IPS-18c (cell line): ENCODE measurements around the gene MAP3K19.
"Not testable (repeated sequence)": the region's sequence is repeated elsewhere in the genome, so short reads cannot be mapped to it uniquely, and the experiment has no call there.

ENCODE experiments used
- H3K4me3 ChIP-seq: 2 replicates; pipeline ENCODE4 v1.7.0; 2013; ENCODE audit warnings: low read depth, mild to moderate bottlenecking, low read length, moderate library complexity; ENCODE audit not compliant: insufficient read depth
- H3K9me3 ChIP-seq: one replicate; pipeline ENCODE4 v1.6.1; 2013; ENCODE audit warnings: mild to moderate bottlenecking, low read length, moderate library complexity; ENCODE audit not compliant: control insufficient read depth, insufficient read depth

MAP3K19 gene

DNA sequence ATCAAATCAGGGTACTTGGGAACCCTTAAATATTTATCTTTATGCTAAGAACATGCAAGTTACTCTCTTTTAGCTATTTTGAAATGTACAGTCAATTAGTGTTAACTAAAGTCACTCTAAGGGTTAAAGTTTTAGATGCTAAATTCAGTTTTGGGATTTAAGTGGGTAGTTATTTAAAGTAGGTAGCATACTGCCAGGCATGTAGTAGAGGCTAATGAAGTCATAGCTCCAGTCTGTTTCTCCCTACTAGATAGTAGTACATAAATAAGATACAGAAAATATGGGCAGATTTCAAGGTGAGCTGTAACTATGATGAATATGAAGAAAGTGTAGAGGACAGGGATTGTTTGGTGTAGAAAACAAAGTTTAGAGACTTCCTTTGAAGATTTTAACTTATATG, 12.3 kb upstream of the MAP3K19 start:
- Histone ChIP-seq H3K4me3 (no peak overlapping the region), H3K9me3 (no peaks in the 10 kb centered on the region)

DNA sequence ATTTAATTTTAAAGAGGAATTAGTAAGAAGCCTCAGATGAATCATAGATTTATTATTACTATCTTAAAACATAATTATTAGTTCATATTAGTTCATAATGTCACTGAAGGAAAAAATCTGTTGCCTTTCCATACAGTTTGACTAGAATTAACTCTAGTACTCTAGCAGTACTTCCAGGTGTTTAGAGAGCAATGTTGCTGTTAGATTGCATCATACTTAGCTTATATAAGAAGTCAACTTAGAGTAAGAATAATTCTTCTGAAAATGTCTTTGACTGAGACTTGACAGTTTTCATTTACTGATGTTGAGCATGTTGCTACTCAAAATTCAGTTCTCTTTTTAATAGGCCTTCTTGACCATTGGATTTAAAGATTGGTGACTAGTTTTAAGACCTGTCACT, 9.5 kb upstream of the MAP3K19 start:
- no peaks in the 10 kb centered on the region for H3K9me3 ChIP-seq
- no peak overlapping the region for H3K4me3 ChIP-seq

DNA sequence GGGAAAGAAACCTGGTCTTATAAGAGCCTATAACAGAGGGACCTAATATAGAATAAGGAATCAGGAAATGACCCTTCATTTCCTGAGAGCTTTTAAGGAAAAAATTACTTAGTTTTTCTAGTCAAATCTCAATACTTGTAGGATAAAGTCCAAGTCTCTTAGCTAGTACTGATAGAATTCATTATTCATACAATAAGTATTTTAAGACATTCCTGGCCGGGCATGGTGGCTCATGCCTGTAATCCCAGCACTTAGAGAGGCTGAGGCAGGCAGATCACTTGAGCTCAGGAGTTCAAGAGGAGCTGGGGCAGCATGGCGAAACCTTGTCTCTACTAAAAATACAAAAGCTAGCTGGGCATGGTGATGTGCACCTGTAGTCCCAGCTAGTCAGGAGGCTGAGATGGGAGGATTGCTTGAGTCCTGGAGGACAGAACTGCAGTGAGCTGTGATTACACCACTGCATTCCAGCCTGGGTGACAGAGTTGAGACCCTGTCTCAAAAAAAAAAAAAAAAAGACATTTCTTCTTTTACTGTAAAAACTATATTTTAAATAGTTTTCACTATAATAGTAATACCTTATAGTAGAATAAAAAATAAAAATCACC, 8.0 kb upstream of the MAP3K19 start:
- no peaks in the 10 kb centered on the region for H3K9me3 ChIP-seq
- no peak overlapping the region for H3K4me3 ChIP-seq

DNA sequence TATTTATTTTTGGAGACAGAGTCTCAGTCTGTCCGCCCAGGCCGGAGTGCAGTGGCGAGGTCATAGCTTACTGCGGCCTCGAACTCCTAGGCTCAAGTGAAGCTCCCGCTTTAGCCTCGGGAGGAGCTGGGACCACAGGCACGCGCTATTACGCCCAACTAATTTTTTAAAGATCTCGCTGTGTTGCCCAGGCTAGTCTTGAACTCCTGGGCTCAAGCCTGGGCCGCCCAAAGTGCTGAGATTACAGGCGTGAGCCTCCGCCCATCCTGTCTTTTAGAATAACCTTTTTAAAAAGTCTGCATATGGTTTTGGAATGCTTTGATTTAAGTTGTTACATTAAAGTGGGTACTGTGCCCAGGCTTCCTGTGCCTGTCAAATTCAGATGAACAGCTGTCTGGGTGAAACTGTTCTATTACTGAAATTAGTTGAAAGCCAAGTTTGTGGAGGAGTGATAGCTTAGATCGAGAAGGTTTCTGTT, 5.8 kb upstream of the MAP3K19 start:
- peak overlapping the region; percentile 92 for H3K4me3 ChIP-seq
- no peaks in the 10 kb centered on the region for H3K9me3 ChIP-seq

DNA sequence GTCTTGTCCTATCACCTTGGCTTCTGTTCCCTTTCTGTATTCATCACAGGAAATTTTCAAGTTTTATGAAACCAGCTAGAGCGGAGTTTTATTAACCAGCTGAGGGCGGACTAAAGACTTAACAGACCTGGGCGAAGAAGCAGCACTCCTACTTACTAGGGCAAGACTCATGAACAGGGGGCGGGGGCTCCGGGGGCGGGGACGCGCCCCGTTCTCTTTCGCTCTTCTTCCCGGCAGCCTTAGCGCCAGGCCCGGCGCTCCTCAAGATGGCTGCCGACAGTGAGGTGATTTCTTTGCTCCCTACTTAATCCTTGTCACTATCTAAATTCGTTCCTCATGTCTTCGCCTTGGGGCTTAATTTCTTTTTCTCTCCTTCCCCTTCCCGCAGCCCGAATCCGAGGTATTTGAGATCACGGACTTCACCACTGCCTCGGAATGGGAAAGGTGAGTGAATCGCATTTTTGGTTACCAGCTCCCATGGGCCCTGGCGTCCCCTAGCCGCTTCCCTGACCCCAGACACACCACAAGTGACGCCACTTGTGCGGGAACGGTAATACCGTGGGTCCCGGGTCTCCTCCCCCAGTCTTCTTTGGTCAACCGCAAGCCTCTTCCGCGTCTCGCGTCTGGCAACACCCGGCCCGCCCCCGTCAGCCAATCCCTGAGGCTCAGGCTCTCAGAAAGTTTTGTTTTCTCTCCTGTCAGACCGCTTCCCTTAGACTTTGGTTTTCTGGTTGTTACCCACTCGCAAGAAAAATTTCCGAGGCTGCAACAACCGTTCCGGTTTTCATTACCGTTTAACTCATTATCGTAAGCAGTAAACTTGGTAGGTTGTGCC, 5.0 kb upstream of the MAP3K19 start, which contains the start of gene RAB3GAP1:
Gene RAB3GAP1, plus strand, starts transcription at position 251 of the 835 bp plus-strand sequence. Its CDS starts 16 bp downstream, at position 267.
- H3K9me3 ChIP-seq, result no peaks in the 10 kb centered on the region
- peak within 1 kb of the TSS; percentile 92 for H3K4me3 ChIP-seq

DNA sequence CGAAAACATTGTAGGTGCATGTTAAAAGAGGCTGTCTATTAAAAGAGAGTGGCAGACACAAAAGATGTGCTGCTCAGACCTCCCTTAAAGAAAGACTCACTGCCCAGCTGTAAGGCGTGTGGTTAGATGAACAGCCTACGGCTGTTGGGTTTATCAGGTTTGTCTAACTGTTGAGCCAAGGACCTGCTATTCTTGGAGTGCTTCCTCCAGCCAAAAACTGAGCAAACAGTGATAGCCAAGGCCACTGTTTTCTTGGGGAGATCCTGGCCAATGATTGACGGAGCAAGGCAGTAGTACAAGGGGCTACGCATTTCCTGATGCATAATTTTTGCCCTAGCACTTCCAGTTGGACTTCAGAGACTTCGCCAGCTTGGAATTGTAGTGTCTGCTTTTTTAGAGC, 3.4 kb upstream of the MAP3K19 start:
- no peak overlapping the region for H3K4me3 ChIP-seq
- no peaks in the 10 kb centered on the region for H3K9me3 ChIP-seq

DNA sequence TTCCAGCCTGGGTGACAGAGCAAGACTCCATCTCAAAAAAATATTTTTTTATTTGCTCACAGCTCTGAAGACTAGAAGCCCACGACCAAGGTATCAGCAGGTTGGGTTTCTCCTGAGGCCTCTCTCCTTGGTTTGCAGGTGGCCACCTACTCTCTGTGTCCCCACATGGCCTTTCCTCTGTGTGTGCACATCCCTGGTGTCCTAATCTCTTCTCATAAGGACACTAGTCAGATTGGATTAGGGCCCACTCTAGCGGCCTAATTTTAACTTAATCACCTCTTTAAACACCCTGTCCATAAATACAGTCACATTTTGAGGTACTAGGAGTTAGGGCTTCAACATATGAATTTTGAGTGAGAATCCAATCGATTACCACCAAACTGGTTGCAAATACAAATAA, 2.9 kb upstream of the MAP3K19 start:
- Histone ChIP-seq H3K4me3 (no peak overlapping the region), H3K9me3 (no peaks in the 10 kb centered on the region)

DNA sequence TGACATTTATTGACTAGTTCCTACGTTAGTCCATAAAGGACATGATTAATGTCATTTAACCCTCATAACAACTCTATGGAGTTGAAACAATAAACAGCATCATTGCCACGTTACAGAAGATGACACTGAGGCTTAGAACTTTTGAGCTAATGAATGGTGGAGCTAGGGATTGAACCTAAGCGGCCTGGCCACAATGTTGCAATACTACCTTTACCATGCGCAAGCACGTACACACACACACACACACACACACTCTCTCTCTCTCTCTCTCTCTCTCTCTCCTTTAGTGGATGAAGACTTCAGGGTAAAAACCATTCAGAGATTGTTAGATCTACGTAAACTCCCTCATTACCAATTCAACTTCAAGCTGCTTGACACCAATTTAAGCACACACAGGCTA, 875 bp upstream of the MAP3K19 start:
- Histone ChIP-seq H3K4me3 (no peak overlapping the region), H3K9me3 (no peaks in the 10 kb centered on the region)

DNA sequence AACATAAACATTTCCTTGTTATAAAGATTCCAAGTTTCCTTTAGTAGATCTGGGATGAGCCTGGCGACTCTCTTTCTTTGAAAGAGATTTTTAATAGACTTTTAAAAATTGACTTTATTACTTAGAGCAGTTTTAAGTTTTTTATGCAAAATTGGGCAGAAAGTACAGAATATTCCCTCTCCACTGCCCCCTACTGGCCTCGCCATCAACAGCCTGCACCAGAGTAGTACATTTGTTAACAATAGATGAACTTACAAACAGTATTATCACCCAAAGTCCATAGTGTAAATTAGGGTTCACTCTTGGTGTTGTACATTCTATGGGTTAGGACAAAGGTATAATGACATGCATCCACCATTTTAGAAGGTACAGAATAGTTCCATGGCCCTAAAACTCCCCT, 3.9 kb downstream of the MAP3K19 start:
- no peak overlapping the region for H3K4me3 ChIP-seq
- H3K9me3 ChIP-seq, result no peaks in the 10 kb centered on the region

DNA sequence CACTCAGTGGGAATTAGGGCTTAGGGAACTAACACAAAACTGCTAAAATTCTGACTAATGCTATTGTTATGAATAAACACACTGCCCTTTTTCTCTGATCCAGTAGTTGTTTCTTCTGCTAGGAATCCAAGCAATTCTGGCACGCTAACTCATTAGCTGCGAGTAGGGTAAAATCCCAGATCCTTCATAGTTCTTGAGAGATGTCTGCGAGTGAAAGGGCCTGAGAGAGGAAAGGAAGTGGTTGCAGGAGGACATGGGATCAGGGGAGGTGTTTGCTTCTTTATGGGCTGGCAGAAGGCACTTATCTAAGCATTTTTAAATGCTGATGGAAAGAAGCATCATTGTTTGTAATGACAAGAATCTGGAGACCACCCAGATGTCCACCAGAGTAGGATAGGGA, 9.4 kb downstream of the MAP3K19 start:
- no peaks in the 10 kb centered on the region for H3K9me3 ChIP-seq
- H3K4me3 ChIP-seq, result no peak overlapping the region

DNA sequence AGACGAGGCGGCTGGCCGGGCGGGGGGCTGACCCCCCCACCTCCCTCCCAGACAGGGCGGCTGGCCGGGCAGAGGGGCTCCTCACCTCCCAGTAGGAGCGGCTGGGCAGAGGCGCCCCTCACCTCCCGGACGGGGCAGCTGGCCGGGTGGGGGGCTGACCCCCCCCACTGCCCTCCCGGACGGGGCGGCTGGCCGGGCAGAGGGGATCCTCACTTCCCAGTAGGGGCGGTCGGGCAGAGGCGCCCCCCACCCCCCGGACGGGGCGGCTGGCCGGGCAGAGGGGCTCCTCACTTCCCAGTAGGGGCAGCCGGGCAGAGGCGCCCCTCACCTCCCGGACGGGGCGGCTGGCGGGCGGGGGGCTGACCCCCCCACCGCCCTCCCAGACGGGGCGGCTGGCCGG, 14.0 kb downstream of the MAP3K19 start:
- H3K9me3 ChIP-seq, H3K4me3 ChIP-seq: not testable (repeated sequence)

DNA sequence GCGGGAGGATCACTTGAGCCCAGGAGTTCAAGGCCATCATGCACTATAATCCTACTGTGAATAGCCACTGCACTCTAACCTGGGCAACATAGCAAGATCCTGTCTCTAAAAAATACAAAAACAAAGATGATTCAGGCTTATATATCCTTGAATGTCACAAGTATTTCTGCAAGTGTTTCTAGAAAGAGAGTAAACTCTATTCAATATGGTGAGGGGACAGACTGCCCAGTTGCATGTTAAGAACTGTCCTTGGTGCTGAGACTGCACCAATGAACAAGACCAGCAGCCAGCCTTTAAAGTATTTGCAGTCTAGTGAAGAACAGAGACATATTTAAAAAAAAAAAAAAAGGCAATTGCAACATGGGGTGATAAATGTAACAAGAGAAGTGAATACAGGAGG, 16.4 kb downstream of the MAP3K19 start:
- H3K4me3 ChIP-seq, result no peak overlapping the region
- no peaks in the 10 kb centered on the region for H3K9me3 ChIP-seq

DNA sequence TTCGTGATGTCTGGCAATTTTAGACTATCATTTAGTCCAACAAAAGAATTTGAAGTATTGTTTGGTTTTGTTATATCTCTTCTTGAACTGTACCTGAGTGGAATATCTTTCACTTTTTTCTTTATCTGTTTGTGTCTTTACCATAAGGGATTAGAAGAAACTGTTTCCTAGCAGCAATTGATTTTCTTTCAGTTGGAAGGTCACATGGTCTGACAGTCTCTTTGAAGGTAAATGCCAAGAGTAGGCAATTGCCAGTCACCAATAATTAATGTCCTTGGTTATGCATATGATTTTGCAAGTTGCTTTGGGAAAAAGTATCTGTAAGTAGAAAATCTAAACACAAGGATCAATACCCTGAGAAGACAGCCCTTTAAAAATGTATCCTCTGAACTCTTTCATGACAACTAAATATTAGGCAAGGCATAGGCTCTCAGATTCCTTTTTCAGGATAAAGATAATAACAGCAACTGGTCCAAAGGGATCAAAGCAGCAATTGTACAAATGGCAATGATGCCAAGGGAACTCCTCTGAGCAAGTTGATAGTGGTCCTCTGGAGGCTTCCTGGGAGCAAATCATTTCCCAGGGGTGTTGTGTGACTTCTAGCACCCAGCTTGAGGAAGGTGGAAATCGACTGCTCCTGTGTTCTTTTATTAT, 17.6 kb downstream of the MAP3K19 start:
- no peak overlapping the region for H3K4me3 ChIP-seq
- no peaks in the 10 kb centered on the region for H3K9me3 ChIP-seq

DNA sequence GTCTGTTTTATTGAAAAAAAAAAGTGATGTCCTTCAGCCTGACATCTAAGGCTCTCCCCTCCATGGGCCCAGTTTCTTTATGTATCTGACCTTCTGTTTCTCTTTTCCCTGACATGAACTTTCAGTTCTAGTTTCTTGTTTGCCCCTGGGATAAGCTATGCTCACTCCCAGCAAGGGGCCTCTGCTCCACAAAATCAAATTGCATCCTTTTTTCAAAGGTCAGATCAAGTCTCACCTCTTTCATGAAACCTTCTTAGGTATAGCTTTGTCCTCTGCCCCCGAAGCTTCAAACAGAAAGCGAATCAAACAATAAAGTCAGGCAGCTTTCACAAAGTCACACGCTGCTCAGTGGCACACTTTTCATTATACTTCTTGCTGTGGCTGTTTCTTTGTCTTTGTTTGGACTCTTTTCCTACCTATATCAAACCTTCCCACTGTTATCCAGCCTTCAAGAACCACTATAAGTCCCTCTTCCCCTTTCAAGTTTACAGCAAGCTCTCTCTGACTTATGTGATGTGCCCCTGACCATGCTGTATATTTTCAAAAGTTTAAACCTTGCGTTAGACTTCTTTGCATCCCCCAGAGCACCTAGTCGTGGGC, 23.3 kb downstream of the MAP3K19 start:
- no peak overlapping the region for H3K4me3 ChIP-seq
- no peaks in the 10 kb centered on the region for H3K9me3 ChIP-seq

DNA sequence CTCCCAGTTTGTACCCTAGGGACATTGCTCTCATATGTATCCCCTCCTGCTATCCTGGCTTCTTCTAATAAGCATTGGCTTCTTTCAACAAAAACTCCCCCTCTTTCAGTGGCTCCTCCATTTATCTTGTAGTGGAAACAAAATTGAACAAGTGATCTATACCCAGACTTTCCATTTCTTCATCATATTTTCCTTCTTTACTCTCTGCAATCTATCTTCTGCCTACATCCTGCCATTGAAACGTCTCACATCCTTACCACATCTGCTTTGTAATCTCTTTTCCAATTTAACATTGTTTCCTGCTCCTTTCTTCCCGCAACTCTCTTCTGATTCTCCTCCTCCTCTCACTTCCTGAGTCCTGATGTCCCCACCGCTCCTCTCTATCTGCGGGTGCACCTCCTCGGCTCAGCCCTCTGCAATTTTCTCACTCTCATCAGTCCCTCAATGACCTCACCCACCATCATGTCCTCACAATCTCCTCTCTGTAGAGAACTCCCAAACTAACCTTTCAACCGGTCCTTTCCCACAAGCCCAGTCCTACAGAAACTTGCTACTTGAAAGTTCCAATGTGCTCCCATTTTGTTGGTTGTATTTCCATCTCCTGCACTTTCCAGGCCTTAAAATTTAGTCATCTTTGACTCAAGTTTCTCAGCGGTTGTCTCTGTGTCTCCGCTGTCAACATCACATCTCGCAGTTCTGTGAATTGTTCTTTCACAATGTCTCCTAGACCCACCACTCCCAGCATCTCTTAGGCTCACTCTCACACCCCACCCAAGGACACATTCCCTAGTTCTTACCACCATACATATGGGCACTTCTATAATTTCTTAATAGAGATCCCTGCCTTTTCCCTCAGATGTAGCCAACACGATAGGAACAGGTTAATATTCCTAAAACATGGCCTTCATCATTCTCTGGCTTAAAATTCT, 24.0 kb downstream of the MAP3K19 start:
- Histone ChIP-seq H3K4me3 (no peak overlapping the region), H3K9me3 (no peaks in the 10 kb centered on the region)

DNA sequence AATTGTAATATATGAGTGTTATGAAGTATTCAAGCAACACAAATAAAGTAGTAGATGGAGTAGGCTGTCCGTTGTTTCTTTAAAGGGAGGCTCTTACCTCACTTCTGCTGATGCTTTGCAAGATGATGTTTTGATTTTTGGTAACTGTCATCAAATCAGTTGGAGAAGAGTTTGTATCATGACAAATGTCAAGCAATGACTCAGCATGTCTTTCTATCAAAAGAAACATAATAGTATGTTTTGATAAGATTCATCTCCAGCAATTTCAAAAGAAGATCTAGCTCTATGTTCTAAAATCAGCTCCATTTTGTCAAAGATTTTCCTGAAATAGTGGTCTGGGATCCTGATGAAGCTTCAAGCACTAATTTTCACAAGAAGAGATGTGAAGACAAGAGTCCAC, 25.6 kb downstream of the MAP3K19 start:
- no peaks in the 10 kb centered on the region for H3K9me3 ChIP-seq
- no peak overlapping the region for H3K4me3 ChIP-seq

DNA sequence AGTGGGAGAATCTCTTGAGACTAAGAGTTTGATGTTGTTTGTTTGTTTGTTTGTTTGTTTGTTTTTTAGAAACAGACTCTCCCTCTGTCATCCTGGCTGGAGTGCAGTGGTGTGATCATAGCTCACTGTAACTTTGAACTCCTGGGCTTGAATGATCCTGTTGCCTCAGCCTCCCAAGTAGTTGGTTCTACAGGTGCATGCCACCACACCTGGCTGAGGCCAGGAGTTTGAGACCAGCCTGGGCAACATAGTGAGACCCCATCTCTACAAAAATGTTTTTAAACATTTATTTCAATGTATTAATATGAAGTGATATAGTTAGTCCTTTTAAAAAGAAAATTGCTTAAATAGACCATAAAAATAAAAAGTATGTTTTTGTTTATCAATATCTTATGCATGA, 35.6 kb downstream of the MAP3K19 start:
- H3K4me3 ChIP-seq, result no peak overlapping the region
- no peaks in the 10 kb centered on the region for H3K9me3 ChIP-seq
